GM23338 (cell line): ENCODE data around the gene MUC22. TPM values are rescaled to one million over a fixed set of nuclear protein-coding genes. Genes with fewer than 3 reads are reported as not detected.

Experiments used
- ATAC-seq: fragments of 200-7000 bp; cut with Tn5 transposase; 3 replicates; pipeline ENCODE4 v1.9.1; 2020
- DNase-seq: peaks from one replicate; pipeline ENCODE4 v3.0.0-alpha.2; 2015; ENCODE audit warnings: low spot score
- H2AFZ ChIP-seq: fragments of 200-600 bp; sonication (generic); 2 replicates; pipeline ENCODE4 v1.8.0; 2016; ENCODE audit warnings: antibody characterized with exemption, mild to moderate bottlenecking, moderate library complexity
- H3F3A ChIP-seq: fragments of 200-600 bp; sonication (generic); replicated peaks from 2 replicates; pipeline ENCODE4 v1.8.0; 2017; ENCODE audit warnings: antibody characterized with exemption, mixed run types, low read depth
- H3K27ac ChIP-seq: fragments of 200-600 bp; sonication (generic); 2 replicates; pipeline ENCODE4 v1.6.1; 2016; ENCODE audit warnings: low read depth
- H3K27me3 ChIP-seq: fragments of 200-600 bp; sonication (generic); 2 replicates; pipeline ENCODE4 v1.8.0; 2016; ENCODE audit warnings: mild to moderate bottlenecking, mixed run types, moderate library complexity; ENCODE audit not compliant: insufficient read depth
- H3K36me3 ChIP-seq: fragments of 200-600 bp; sonication (generic); 2 replicates; pipeline ENCODE4 v1.8.0; 2016; ENCODE audit warnings: mild to moderate bottlenecking; ENCODE audit not compliant: insufficient read depth
- H3K4me1 ChIP-seq: fragments of 200-600 bp; sonication (generic); 2 replicates; pipeline ENCODE4 v1.8.0; 2016; ENCODE audit warnings: mild to moderate bottlenecking, moderate library complexity; ENCODE audit not compliant: insufficient read depth
- H3K4me2 ChIP-seq: fragments of 200-600 bp; sonication (generic); 2 replicates; pipeline ENCODE4 v1.7.1; 2017; ENCODE audit warnings: mixed run types
- H3K4me3 ChIP-seq: fragments of 200-600 bp; sonication (generic); 2 replicates; pipeline ENCODE4 v1.6.1; 2016; ENCODE audit warnings: mixed run types
- H3K79me2 ChIP-seq: fragments of 200-600 bp; sonication (generic); replicated peaks from 2 replicates; pipeline ENCODE4 v1.8.0; 2017; ENCODE audit warnings: mild to moderate bottlenecking; ENCODE audit not compliant: insufficient read depth
- H3K9me2 ChIP-seq: fragments of 200-600 bp; sonication (generic); 2 replicates; pipeline ENCODE4 v1.8.0; 2017; ENCODE audit not compliant: insufficient read depth
- H4K20me1 ChIP-seq: fragments of 200-600 bp; sonication (generic); replicated peaks from 2 replicates; pipeline ENCODE4 v1.8.0; 2017; ENCODE audit warnings: mild to moderate bottlenecking; ENCODE audit not compliant: insufficient read depth
- H3K27ac Mint-ChIP-seq: 2 replicates; pipeline ENCODE4 v1.8.0; 2020; ENCODE audit warnings: inconsistent platforms, mild to moderate bottlenecking, moderate library complexity, mixed read lengths
- H3K27me3 Mint-ChIP-seq: 3 replicates; pipeline ENCODE4 v1.8.0; 2022; ENCODE audit warnings: low read depth, mild to moderate bottlenecking, moderate library complexity, mixed read lengths, inconsistent platforms; ENCODE audit not compliant: insufficient read depth, poor library complexity
- H3K36me3 Mint-ChIP-seq: 3 replicates; pipeline ENCODE4 v1.8.0; 2021; ENCODE audit warnings: low read depth, mild to moderate bottlenecking, inconsistent platforms, moderate library complexity, mixed read lengths
- H3K4me1 Mint-ChIP-seq: 3 replicates; pipeline ENCODE4 v1.8.0; 2020; ENCODE audit warnings: mild to moderate bottlenecking, inconsistent platforms, mixed read lengths
- H3K4me3 Mint-ChIP-seq: 3 replicates; pipeline ENCODE4 v1.8.0; 2021; ENCODE audit warnings: moderate library complexity, mild to moderate bottlenecking, inconsistent platforms, mixed read lengths
- H3K9me3 Mint-ChIP-seq: 3 replicates; pipeline ENCODE4 v1.8.0; 2020; ENCODE audit warnings: moderate library complexity, mild to moderate bottlenecking, inconsistent platforms, mixed read lengths
- CREB1 ChIP-seq: fragments of 250-450 bp; sonication (Bioruptor Pico); IDR thresholded peaks from 2 replicates; pipeline ENCODE4 v1.5.0; 2020; ENCODE audit warnings: low read depth, mild to moderate bottlenecking, moderate library complexity
- EZH2 ChIP-seq: fragments of 200-600 bp; sonication (generic); IDR thresholded peaks from one replicate; pipeline ENCODE4 v1.8.0; 2017; ENCODE audit warnings: antibody characterized with exemption, mild to moderate bottlenecking, low read depth; ENCODE audit not compliant: unreplicated experiment
- EZH2phosphoT487 ChIP-seq: fragments of 200-600 bp; sonication (generic); IDR thresholded peaks from one replicate; pipeline ENCODE4 v1.8.1; 2018; ENCODE audit warnings: antibody characterized with exemption; ENCODE audit not compliant: unreplicated experiment
- NANOG ChIP-seq: IDR thresholded peaks from 2 replicates; pipeline ENCODE4 v1.6.1; 2016; ENCODE audit warnings: antibody characterized with exemption, borderline replicate concordance
- POLR2AphosphoS5 ChIP-seq: IDR thresholded peaks from 2 replicates; pipeline ENCODE4 v1.6.1; 2016; ENCODE audit warnings: antibody characterized with exemption, low read depth
- ZNF114 ChIP-seq: fragments of 250-450 bp; sonication (Bioruptor Pico); IDR thresholded peaks from 2 replicates; pipeline ENCODE4 v1.5.0; 2020; ENCODE audit warnings: mild to moderate bottlenecking, moderate library complexity
- ZNF331 ChIP-seq: fragments of 250-450 bp; sonication (Bioruptor Pico); IDR thresholded peaks from 2 replicates; pipeline ENCODE4 v1.5.0; 2020; ENCODE audit warnings: low read depth, mild to moderate bottlenecking, moderate library complexity
- polyA plus RNA-seq: library from polyadenylated mRNA; unstranded; fragments of >200 nt; fragmentation: Nextera tagmentation; extraction: Ambion mirVana; gene quantifications from 2 replicates; pipeline ENCODE4 v1.2.1, GENCODE V29; 2016
- total RNA-seq: library from RNA; depleted of rRNA; stranded (reverse); fragments of >200 nt; shearing (Covaris generic); gene quantifications from 2 replicates; pipeline ENCODE4 v1.2.3, GENCODE V29; 2014
- TF ChIP-seq, protein P1 (sequence below), 2 experiments: fragments of 200-600 bp in 1 of 2; sonication (generic) in 1 of 2; conservative IDR thresholded peaks; 2 replicates each; pipeline versions ENCODE4 v1.5.1 to v1.6.1; 2016 to 2017; ENCODE audit warnings: antibody characterized with exemption in 2 of 2, low read depth in 2 of 2, mild to moderate bottlenecking in 2 of 2, moderate library complexity in 1 of 2
- TF ChIP-seq, protein P2 (sequence below): IDR thresholded peaks from 2 replicates; pipeline ENCODE4 v1.6.1; 2016; ENCODE audit warnings: antibody characterized with exemption
- TF ChIP-seq, protein P3 (sequence below): fragments of 250-450 bp; sonication (Bioruptor Pico); IDR thresholded peaks from 2 replicates; pipeline ENCODE4 v1.5.0; 2020; ENCODE audit warnings: mild to moderate bottlenecking, moderate library complexity

Gene MUC22
- total and polyA plus RNA-seq, 2 experiments from 2014 or later: not detected

DNA sequence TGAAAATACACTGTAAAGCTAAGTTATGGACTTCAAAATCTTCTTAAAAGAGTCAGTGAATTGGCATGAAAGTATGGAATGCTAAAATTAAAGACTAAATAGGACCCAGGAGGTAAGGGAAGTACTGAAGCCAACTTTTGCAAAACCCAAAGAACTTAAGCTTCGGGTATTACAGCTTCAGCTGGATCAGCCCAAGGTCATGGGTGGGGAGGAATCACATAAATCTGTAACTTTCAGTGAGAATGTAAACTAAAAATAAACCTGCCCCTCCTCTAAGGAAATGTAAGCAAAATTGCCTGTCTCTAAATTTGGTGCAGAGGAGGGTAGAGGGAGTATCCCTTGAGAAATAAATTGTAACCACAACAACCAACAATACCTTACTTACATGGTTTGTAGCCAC lies 31.1 kb upstream of the MUC22 start (continued):
- TF ChIP-seq EZH2: no peak
- TF ChIP-seq, protein P1, sequence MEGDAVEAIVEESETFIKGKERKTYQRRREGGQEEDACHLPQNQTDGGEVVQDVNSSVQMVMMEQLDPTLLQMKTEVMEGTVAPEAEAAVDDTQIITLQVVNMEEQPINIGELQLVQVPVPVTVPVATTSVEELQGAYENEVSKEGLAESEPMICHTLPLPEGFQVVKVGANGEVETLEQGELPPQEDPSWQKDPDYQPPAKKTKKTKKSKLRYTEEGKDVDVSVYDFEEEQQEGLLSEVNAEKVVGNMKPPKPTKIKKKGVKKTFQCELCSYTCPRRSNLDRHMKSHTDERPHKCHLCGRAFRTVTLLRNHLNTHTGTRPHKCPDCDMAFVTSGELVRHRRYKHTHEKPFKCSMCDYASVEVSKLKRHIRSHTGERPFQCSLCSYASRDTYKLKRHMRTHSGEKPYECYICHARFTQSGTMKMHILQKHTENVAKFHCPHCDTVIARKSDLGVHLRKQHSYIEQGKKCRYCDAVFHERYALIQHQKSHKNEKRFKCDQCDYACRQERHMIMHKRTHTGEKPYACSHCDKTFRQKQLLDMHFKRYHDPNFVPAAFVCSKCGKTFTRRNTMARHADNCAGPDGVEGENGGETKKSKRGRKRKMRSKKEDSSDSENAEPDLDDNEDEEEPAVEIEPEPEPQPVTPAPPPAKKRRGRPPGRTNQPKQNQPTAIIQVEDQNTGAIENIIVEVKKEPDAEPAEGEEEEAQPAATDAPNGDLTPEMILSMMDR (conservative IDR thresholded peaks at IDR 0.05; ENCODE audit: low read depth in 2 of 2): no peak

DNA sequence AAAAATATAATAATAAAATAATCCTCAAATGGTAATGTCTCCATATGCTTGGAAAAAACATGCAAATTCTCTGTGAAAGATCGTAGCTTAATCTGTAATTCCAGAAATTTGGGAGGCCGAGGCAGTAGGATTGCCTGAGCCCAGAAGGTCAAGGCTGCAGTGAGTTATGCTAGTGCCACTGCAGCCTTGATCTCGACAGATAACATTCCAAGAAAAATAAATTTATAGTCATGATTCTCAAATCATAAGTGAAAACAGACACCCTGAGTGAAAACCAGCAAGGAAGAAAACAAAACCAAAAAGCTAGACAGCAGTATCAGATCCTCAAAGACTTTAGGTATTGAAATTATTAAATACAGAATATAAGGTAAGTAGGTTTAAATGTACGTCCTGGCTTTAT lies 30.6 kb upstream of the MUC22 start:
- Mint-ChIP-seq H3K36me3 (no peaks in the 10 kb centered on the region), H3K27me3 (peaks cover 6% of the 10 kb centered on the region)
- TF ChIP-seq ZNF114 (CRISPR knock-in tag) (no peak), EZH2phosphoT487 (no peak), CREB1 (CRISPR knock-in tag) (no peak), NANOG (no peak), ZNF331 (no peak), EZH2 (no peak), POLR2AphosphoS5 (no peak)
- TF ChIP-seq, protein P2, sequence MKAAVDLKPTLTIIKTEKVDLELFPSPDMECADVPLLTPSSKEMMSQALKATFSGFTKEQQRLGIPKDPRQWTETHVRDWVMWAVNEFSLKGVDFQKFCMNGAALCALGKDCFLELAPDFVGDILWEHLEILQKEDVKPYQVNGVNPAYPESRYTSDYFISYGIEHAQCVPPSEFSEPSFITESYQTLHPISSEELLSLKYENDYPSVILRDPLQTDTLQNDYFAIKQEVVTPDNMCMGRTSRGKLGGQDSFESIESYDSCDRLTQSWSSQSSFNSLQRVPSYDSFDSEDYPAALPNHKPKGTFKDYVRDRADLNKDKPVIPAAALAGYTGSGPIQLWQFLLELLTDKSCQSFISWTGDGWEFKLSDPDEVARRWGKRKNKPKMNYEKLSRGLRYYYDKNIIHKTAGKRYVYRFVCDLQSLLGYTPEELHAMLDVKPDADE: no peak
- TF ChIP-seq, protein P1 (conservative IDR thresholded peaks at IDR 0.05; ENCODE audit: low read depth in 2 of 2): no peak
- TF ChIP-seq, protein P3, sequence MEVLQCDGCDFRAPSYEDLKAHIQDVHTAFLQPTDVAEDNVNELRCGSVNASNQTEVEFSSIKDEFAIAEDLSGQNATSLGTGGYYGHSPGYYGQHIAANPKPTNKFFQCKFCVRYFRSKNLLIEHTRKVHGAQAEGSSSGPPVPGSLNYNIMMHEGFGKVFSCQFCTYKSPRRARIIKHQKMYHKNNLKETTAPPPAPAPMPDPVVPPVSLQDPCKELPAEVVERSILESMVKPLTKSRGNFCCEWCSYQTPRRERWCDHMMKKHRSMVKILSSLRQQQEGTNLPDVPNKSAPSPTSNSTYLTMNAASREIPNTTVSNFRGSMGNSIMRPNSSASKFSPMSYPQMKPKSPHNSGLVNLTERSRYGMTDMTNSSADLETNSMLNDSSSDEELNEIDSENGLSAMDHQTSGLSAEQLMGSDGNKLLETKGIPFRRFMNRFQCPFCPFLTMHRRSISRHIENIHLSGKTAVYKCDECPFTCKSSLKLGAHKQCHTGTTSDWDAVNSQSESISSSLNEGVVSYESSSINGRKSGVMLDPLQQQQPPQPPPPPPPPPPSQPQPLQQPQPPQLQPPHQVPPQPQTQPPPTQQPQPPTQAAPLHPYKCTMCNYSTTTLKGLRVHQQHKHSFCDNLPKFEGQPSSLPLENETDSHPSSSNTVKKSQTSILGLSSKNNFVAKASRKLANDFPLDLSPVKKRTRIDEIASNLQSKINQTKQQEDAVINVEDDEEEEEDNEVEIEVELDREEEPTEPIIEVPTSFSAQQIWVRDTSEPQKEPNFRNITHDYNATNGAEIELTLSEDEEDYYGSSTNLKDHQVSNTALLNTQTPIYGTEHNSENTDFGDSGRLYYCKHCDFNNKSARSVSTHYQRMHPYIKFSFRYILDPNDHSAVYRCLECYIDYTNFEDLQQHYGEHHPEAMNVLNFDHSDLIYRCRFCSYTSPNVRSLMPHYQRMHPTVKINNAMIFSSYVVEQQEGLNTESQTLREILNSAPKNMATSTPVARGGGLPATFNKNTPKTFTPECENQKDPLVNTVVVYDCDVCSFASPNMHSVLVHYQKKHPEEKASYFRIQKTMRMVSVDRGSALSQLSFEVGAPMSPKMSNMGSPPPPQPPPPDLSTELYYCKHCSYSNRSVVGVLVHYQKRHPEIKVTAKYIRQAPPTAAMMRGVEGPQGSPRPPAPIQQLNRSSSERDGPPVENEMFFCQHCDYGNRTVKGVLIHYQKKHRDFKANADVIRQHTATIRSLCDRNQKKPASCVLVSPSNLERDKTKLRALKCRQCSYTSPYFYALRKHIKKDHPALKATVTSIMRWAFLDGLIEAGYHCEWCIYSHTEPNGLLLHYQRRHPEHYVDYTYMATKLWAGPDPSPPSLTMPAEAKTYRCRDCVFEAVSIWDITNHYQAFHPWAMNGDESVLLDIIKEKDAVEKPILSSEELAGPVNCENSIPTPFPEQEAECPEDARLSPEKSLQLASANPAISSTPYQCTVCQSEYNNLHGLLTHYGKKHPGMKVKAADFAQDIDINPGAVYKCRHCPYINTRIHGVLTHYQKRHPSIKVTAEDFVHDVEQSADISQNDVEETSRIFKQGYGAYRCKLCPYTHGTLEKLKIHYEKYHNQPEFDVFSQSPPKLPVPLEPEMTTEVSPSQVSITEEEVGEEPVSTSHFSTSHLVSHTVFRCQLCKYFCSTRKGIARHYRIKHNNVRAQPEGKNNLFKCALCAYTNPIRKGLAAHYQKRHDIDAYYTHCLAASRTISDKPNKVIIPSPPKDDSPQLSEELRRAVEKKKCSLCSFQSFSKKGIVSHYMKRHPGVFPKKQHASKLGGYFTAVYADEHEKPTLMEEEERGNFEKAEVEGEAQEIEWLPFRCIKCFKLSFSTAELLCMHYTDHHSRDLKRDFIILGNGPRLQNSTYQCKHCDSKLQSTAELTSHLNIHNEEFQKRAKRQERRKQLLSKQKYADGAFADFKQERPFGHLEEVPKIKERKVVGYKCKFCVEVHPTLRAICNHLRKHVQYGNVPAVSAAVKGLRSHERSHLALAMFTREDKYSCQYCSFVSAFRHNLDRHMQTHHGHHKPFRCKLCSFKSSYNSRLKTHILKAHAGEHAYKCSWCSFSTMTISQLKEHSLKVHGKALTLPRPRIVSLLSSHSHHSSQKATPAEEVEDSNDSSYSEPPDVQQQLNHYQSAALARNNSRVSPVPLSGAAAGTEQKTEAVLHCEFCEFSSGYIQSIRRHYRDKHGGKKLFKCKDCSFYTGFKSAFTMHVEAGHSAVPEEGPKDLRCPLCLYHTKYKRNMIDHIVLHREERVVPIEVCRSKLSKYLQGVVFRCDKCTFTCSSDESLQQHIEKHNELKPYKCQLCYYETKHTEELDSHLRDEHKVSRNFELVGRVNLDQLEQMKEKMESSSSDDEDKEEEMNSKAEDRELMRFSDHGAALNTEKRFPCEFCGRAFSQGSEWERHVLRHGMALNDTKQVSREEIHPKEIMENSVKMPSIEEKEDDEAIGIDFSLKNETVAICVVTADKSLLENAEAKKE (CRISPR knock-in tag): no peak

More for the DNA sequence above, 30.6 kb upstream of the MUC22 start:
- Mint-ChIP-seq H3K9me3 (no peaks in the 10 kb centered on the region), H3K27ac (no peak overlapping the region), H3K4me3 (no peak overlapping the region), H3K4me1 (peaks cover 28% of the 10 kb centered on the region)
- H4K20me1 ChIP-seq: no peaks in the 10 kb centered on the region
- H3K79me2 ChIP-seq: no peaks in the 10 kb centered on the region
- H2AFZ ChIP-seq: no peak overlapping the region
- H3K36me3 ChIP-seq: no peaks in the 10 kb centered on the region
- 0 out of 2 replicates have a peak, but pooled peaks cover 6% of the 10 kb centered on the region for H3K4me1 ChIP-seq
- peaks cover 10% of the 10 kb centered on the region; the same call in 1 of the 2 replicates for H3K9me2 ChIP-seq
- H3F3A ChIP-seq: no peaks in the 10 kb centered on the region
- no peak overlapping the region for H3K4me2 ChIP-seq
- no peak for DNase-seq
- no peak overlapping the region for H3K27ac ChIP-seq
- no peak for ATAC-seq
- H3K4me3 ChIP-seq: no peak overlapping the region
- H3K27me3 ChIP-seq: no peaks in the 10 kb centered on the region
